ENCODE results near the gene TANC1. TPM values are rescaled to one million over a fixed set of nuclear protein-coding genes. Genes with fewer than 3 reads are reported as not detected.
A peak's percentile ranks its signal among the peaks of the same experiment; 100 is the strongest.

The TANC1 gene
- total and polyA plus RNA-seq, 2 donors (not counting 3 experiments of a cell fraction or from before 2014, with no cell fraction given): 58.9 to 99.4 TPM

- Histone ChIP-seq H3K9ac (replicated peaks; ENCODE audit: extremely low read depth, insufficient read depth, low read length) (peak overlapping the region; percentile 11), H3K27me3 (ENCODE audit: control insufficient read depth in 2 of 2, insufficient read depth in 2 of 2, low read length in 2 of 2) (no peaks in the 10 kb centered on the region), H2AFZ (ENCODE audit: low read depth, low read length) (no peak overlapping the region), H3K9me3 (replicated peaks; ENCODE audit: control insufficient read depth, insufficient read depth, low read length) (no peaks in the 10 kb centered on the region), H3K79me2 (ENCODE audit: control insufficient read depth, insufficient read depth, low read length) (no peaks in the 10 kb centered on the region), H3K27ac (ENCODE audit: insufficient read depth, low read depth, low read length) (peak overlapping the region; percentile 60), H3K4me1 (ENCODE audit: control insufficient read depth, extremely low read depth, insufficient read depth, low read length) (peaks cover 14% of the 10 kb centered on the region), H3K9me1 (replicated peaks; ENCODE audit: control insufficient read depth, extremely low read depth, insufficient read depth, low read length) (no peaks in the 10 kb centered on the region), H3K36me3 (ENCODE audit: control insufficient read depth in 2 of 2, extremely low read depth in 1 of 2, insufficient read depth in 2 of 2, low read length in 2 of 2) (no peaks in the 10 kb centered on the region), H3K4me3 (replicated peaks in 1 of 3; ENCODE audit: insufficient read depth in 1 of 3, low read depth in 1 of 3, low read length in 3 of 3) (no peak overlapping the region), H4K20me1 (replicated peaks; ENCODE audit: control insufficient read depth, extremely low read depth, insufficient read depth, low read length) (no peaks in the 10 kb centered on the region), H3K4me2 (ENCODE audit: insufficient read depth, low read length) (peak overlapping the region; percentile 48)
- POLR2A ChIA-PET: no interaction called here
- FAIRE-seq: no peak
- BruUV-seq (replicated peaks): no TSS peak
- intact Hi-C loops (cut with micrococcal nuclease): no loop called here
- peak; percentile 86 for DNase-seq (ENCODE audit: low read depth, low spot score)
- CTCF ChIA-PET: interaction anchor here (0.6 to 3.1 kb wide), 7 partner anchors 9 to 165 kb away, joined by 3 to 14 read pairs (median 4); no protein-coding TSS in a partner anchor
- TF ChIP-seq POLR2A (IDR thresholded peaks at IDR 0.05; ENCODE audit: low read depth, low read length) (no peak), MAX (IDR thresholded peaks at IDR 0.05; ENCODE audit: insufficient read depth, insufficient read length) (no peak), GATA2 (IDR thresholded peaks at IDR 0.05; ENCODE audit: insufficient read depth, insufficient read length, low read depth, low read length) (no peak), JUN (IDR thresholded peaks at IDR 0.05; ENCODE audit: borderline replicate concordance, insufficient read depth, insufficient read length, low read depth) (no peak), MYC (IDR thresholded peaks at IDR 0.05; ENCODE audit: low read depth, low read length) (no peak), EZH2 (IDR thresholded peaks at IDR 0.05; ENCODE audit: borderline replicate concordance, low read depth, low read length, severe bottlenecking) (no peak), POLR2AphosphoS5 (IDR thresholded peaks at IDR 0.05; ENCODE audit: insufficient read depth, low read depth, low read length) (no peak), FOS (IDR thresholded peaks at IDR 0.05; ENCODE audit: borderline replicate concordance, insufficient read depth, low read length) (no peak), CTCF (IDR thresholded peaks at IDR 0.05; ENCODE audit: extremely low read depth in 1 of 2, insufficient read depth in 1 of 2, low read depth in 1 of 2, low read length in 2 of 2) (no peak)
- dilution Hi-C loops (cut with MboI; ENCODE audit: extremely low pct_ligation_motif_present, low sequenced_read_pairs): no loop called here
Observed at GRCh38 chr2:158953454-158953853, 15.0 kb upstream of the TANC1 start.
